Subcutaneous adipose tissue (tissue), 4 donors: ENCODE measurements around the gene PTPRJ. TPM values are rescaled to one million over a fixed set of nuclear protein-coding genes. Genes with fewer than 3 reads are reported as not detected.

ENCODE experiments used
- small RNA-seq: library from RNA; depleted of rRNA; stranded (forward); fragments of <200 nt; gene quantifications from one replicate; pipeline ENCODE3, GENCODE V24; 2016
- total RNA-seq, 4 donors: library from RNA; depleted of rRNA; stranded (reverse); fragments of >200 nt; gene quantifications; one replicate each; pipeline ENCODE4 v1.1.0, GENCODE V29; 2016
- TF ChIP-seq, protein P1 (sequence below): fragments of 450-650 bp; IDR thresholded peaks from one replicate; pipeline ENCODE4 v1.5.1; 2016; ENCODE audit warnings: low read depth, mild to moderate bottlenecking, control low read depth, antibody characterized with exemption, moderate library complexity

The PTPRJ gene
- total RNA-seq, 4 donors from 2014 or later: 5.1 to 28.7 (median 9.4) TPM

DNA sequence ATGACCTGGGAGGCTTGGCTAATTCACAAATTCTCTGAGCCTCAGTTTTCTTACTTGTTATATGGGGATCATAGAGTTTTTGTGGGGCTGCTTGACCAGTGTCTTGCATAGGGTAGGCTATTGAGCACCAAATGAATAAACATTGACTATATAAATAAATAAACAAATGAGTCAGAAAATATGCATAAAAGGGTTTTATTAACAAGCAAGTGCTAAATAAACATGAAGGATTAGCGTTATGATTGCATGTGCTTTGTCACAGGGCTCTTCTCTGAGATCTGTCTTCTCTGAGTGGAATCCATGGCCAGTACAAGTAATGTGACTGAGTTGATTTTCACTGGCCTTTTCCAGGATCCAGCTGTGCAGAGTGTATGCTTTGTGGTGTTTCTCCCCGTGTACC lies 236.2 kb downstream of the PTPRJ start, which contains the start of gene OR4B1:
Gene OR4B1, plus strand, starts transcription at position 301 of the 400 bp plus-strand sequence. Its CDS starts 0 bp downstream, at position 301.
- TF ChIP-seq, protein P1, sequence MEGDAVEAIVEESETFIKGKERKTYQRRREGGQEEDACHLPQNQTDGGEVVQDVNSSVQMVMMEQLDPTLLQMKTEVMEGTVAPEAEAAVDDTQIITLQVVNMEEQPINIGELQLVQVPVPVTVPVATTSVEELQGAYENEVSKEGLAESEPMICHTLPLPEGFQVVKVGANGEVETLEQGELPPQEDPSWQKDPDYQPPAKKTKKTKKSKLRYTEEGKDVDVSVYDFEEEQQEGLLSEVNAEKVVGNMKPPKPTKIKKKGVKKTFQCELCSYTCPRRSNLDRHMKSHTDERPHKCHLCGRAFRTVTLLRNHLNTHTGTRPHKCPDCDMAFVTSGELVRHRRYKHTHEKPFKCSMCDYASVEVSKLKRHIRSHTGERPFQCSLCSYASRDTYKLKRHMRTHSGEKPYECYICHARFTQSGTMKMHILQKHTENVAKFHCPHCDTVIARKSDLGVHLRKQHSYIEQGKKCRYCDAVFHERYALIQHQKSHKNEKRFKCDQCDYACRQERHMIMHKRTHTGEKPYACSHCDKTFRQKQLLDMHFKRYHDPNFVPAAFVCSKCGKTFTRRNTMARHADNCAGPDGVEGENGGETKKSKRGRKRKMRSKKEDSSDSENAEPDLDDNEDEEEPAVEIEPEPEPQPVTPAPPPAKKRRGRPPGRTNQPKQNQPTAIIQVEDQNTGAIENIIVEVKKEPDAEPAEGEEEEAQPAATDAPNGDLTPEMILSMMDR: no peak

Small RNA genes within 50 kb of the gene (small RNA-seq; reads per million reads assigned to genes)
- not detected for gene MIR3161

Other genes with a start within 250 kb of the PTPRJ start
- 100 to 1,000 TPM; 132 to 214 (median 171) TPM for gene FNBP4, start 213.2 kb upstream of the PTPRJ start, total RNA-seq
- 10 to 100 TPM; 27.7 to 33.9 (median 31.0) TPM for gene NUP160, start 132.2 kb upstream of the PTPRJ start, total RNA-seq
- gene OR4B1, start 236.3 kb downstream of the PTPRJ start, total RNA-seq: not detected